ENCODE data around the gene FLVCR1.

- no peak for TF ChIP-seq CTCF (IDR thresholded peaks at IDR 0.05; ENCODE audit: insufficient read depth, low read length, poor library complexity, severe bottlenecking)
- TF ChIP-seq EZH2phosphoT487 (conservative IDR thresholded peaks at IDR 0.05; ENCODE audit: low read length), result no peak
Measured at GRCh38 chr1:212827171-212827776, 30.8 kb upstream of the FLVCR1 start.

Data from SU-DHL-6 (cell line).